Loucy (cell line): ENCODE data around the gene APOBEC3B.
A peak's percentile ranks its signal among the peaks of the same experiment; 100 is the strongest.

Experiments
- H2AFZ ChIP-seq: fragments of 200-600 bp; sonication (generic); 2 replicates; pipeline ENCODE4 v1.6.0; 2016; ENCODE audit warnings: antibody characterized with exemption, mild to moderate bottlenecking, low read length, moderate library complexity
- H3F3A ChIP-seq: fragments of 200-600 bp; 2 replicates; pipeline ENCODE4 v1.6.0; 2016; ENCODE audit warnings: antibody characterized with exemption, low read depth, mild to moderate bottlenecking
- H3K27me3 ChIP-seq: fragments of 200-600 bp; sonication (generic); 2 replicates; pipeline ENCODE4 v1.6.1; 2014; ENCODE audit warnings: low read length, mild to moderate bottlenecking; ENCODE audit not compliant: insufficient read depth, poor library complexity, severe bottlenecking
- H3K36me3 ChIP-seq: fragments of 200-600 bp; sonication (generic); 2 replicates; pipeline ENCODE4 v1.6.1; 2016; ENCODE audit warnings: low read length; ENCODE audit not compliant: insufficient read depth
- H3K4me1 ChIP-seq: fragments of 200-600 bp; sonication (generic); 2 replicates; pipeline ENCODE4 v1.5.1; 2014; ENCODE audit warnings: low read length, mild to moderate bottlenecking; ENCODE audit not compliant: insufficient read depth, poor library complexity, severe bottlenecking
- H3K4me2 ChIP-seq: fragments of 200-600 bp; sonication (generic); 2 replicates; pipeline ENCODE4 v1.6.0; 2014; ENCODE audit warnings: antibody characterized with exemption, low read length, low read depth, mild to moderate bottlenecking; ENCODE audit not compliant: poor library complexity, severe bottlenecking
- H3K4me3 ChIP-seq: fragments of 200-600 bp; sonication (generic); 2 replicates; pipeline ENCODE4 v1.5.1; 2014; ENCODE audit warnings: low read length, mild to moderate bottlenecking, mixed read lengths; ENCODE audit not compliant: poor library complexity, severe bottlenecking
- H3K79me2 ChIP-seq: fragments of 200-600 bp; sonication (generic); 2 replicates; pipeline ENCODE4 v1.6.1; 2014; ENCODE audit warnings: low read length; ENCODE audit not compliant: insufficient read depth
- H3K9ac ChIP-seq: fragments of 200-600 bp; sonication (generic); 2 replicates; pipeline ENCODE4 v1.6.0; 2014; ENCODE audit warnings: mild to moderate bottlenecking, low read depth, low read length, moderate library complexity; ENCODE audit not compliant: poor library complexity, severe bottlenecking
- H3K9me2 ChIP-seq: fragments of 200-600 bp; sonication (generic); replicated peaks from 2 replicates; pipeline ENCODE4 v1.6.1; 2016; ENCODE audit warnings: low read depth, low read length, mixed read lengths
- H3K9me3 ChIP-seq: fragments of 200-600 bp; sonication (generic); 2 replicates; pipeline ENCODE4 v1.6.1; 2014; ENCODE audit warnings: mild to moderate bottlenecking, antibody characterized with exemption, low read length, low read depth; ENCODE audit not compliant: insufficient read depth
- H4K20me1 ChIP-seq: fragments of 200-600 bp; sonication (generic); 2 replicates; pipeline ENCODE4 v1.6.0; 2014; ENCODE audit warnings: antibody characterized with exemption, low read length, mild to moderate bottlenecking; ENCODE audit not compliant: insufficient read depth, poor library complexity, severe bottlenecking
- EZH2phosphoT487 ChIP-seq: fragments of 200-600 bp; IDR thresholded peaks from 2 replicates; pipeline ENCODE4 v1.6.1; 2018; ENCODE audit warnings: antibody characterized with exemption, mild to moderate bottlenecking, moderate library complexity, borderline replicate concordance
- TF ChIP-seq, protein P1 (sequence below): fragments of 200-600 bp; sonication (generic); conservative IDR thresholded peaks from 2 replicates; pipeline ENCODE4 v1.5.1; 2014; ENCODE audit warnings: mild to moderate bottlenecking, antibody characterized with exemption, low read length

APOBEC3B gene

DNA sequence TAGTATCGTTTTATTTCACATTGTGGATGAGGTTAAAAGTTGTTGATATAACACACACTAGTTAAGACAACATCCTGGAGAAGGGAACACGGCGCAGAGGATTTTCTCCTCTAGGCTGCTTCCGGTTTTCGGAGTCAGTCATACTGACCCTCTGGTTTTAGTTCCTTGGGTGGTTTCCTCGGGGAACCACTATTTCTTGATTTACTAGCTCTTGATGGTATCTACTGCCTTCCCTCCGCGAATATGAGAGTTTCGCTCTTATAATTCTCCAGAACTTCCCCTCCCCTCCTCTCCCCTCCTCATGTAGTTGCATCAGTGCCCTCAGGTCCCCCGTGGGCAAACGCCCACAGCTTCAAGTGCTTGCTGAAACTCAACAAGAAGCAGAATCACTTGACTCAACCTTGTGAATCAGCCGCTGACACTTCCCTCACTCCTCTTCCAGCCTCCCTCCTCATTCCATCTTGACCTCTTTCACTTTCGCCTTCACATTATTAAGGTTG lies 40.6 kb upstream of the APOBEC3B start:
- TF ChIP-seq, protein P1, sequence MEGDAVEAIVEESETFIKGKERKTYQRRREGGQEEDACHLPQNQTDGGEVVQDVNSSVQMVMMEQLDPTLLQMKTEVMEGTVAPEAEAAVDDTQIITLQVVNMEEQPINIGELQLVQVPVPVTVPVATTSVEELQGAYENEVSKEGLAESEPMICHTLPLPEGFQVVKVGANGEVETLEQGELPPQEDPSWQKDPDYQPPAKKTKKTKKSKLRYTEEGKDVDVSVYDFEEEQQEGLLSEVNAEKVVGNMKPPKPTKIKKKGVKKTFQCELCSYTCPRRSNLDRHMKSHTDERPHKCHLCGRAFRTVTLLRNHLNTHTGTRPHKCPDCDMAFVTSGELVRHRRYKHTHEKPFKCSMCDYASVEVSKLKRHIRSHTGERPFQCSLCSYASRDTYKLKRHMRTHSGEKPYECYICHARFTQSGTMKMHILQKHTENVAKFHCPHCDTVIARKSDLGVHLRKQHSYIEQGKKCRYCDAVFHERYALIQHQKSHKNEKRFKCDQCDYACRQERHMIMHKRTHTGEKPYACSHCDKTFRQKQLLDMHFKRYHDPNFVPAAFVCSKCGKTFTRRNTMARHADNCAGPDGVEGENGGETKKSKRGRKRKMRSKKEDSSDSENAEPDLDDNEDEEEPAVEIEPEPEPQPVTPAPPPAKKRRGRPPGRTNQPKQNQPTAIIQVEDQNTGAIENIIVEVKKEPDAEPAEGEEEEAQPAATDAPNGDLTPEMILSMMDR = no peak
- no peak for TF ChIP-seq EZH2phosphoT487
- no peaks in the 10 kb centered on the region for H3F3A ChIP-seq
- H3K9ac ChIP-seq = no peak overlapping the region
- no peaks in the 10 kb centered on the region for H3K36me3 ChIP-seq
- no peaks in the 10 kb centered on the region for H3K79me2 ChIP-seq
- no peak overlapping the region for H2AFZ ChIP-seq
- no peak overlapping the region for H3K4me2 ChIP-seq
- no peaks in the 10 kb centered on the region for H3K27me3 ChIP-seq
- no peaks in the 10 kb centered on the region for H4K20me1 ChIP-seq
- H3K4me1 ChIP-seq = peaks cover 8% of the 10 kb centered on the region
- H3K4me3 ChIP-seq = no peak overlapping the region
- H3K9me2 ChIP-seq = no peaks in the 10 kb centered on the region
- H3K9me3 ChIP-seq = no peaks in the 10 kb centered on the region

DNA sequence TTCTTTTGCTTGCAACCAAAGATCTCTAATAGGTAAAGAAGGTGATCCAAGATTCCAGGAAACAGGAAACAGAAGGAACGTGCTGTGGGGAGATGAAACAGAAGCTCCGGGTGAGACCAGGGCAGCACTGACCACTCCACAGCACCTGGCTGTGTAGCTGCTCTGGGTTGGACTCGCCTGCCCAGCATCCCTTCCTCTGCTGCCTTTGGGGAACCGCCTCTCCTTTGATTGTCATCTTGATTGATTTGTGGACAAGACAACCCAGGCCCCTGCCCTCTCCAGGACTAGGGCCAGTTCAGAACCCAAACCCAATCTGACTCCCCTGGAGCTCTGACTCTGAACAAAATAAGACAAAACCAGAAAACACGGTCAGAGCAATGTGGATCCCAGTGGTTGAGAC lies 39.4 kb upstream of the APOBEC3B start:
- no peaks in the 10 kb centered on the region for H3K36me3 ChIP-seq
- H3K4me2 ChIP-seq = no peak overlapping the region
- no peak overlapping the region for H3K4me3 ChIP-seq
- H3K4me1 ChIP-seq = peaks cover 8% of the 10 kb centered on the region
- H3K79me2 ChIP-seq = no peaks in the 10 kb centered on the region
- H3K9me2 ChIP-seq = no peaks in the 10 kb centered on the region
- TF ChIP-seq EZH2phosphoT487 = no peak
- TF ChIP-seq, protein P1 = no peak
- no peak overlapping the region for H3K9ac ChIP-seq
- H3K27me3 ChIP-seq = no peaks in the 10 kb centered on the region
- H2AFZ ChIP-seq = no peak overlapping the region
- H3K9me3 ChIP-seq = no peaks in the 10 kb centered on the region
- no peaks in the 10 kb centered on the region for H3F3A ChIP-seq
- no peaks in the 10 kb centered on the region for H4K20me1 ChIP-seq

DNA sequence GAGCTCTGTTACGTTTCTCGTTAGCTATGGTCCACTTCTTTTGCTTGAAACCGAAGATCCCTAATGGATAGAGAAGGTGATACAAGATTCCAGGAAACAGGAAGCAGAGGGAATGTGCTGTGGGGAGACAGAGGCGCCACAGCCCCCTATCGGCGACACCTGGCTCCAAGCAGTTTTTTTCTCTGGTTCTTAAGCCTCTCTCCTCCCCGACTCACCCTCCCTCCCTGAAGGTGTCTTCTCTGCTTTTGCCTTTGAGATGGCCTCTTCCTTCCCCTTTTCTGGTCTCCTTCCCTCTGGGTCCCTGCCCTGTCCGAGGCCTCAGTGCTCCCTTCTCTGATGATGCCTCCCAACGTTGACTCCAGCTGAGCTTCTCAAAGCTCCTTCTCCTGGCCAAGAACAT lies 38.9 kb upstream of the APOBEC3B start:
- H3K36me3 ChIP-seq = no peaks in the 10 kb centered on the region
- H3F3A ChIP-seq = no peaks in the 10 kb centered on the region
- no peak overlapping the region for H3K4me3 ChIP-seq
- peak overlapping the region; percentile 5; the same call in 1 of the 2 replicates for H2AFZ ChIP-seq
- no peak overlapping the region for H3K9ac ChIP-seq
- H3K4me2 ChIP-seq = no peak overlapping the region
- H3K9me2 ChIP-seq = no peaks in the 10 kb centered on the region
- no peaks in the 10 kb centered on the region for H3K9me3 ChIP-seq
- no peaks in the 10 kb centered on the region for H3K27me3 ChIP-seq
- peaks cover 8% of the 10 kb centered on the region for H3K4me1 ChIP-seq
- TF ChIP-seq, protein P1 = no peak
- TF ChIP-seq EZH2phosphoT487 = no peak
- no peaks in the 10 kb centered on the region for H4K20me1 ChIP-seq
- no peaks in the 10 kb centered on the region for H3K79me2 ChIP-seq
